ENCODE data around the gene PCSK9.

DNA sequence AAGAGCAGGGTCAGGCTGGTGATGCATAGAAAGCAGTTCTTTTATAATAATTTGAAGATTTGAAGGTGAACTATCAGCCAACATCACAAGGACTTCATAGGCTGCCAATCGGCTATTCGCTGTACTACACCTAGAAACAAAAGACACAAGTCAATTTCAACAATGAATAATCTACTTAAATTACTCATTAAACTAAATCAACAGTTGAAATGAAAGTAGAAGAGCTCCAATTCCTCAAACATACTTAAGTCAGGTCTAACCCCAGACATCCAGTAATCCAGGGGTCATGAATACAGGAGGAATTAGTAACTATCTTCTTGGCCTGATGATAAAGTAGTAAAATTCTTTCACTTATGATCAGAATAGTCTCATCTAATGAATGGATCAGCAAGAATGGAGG lies 64.5 kb downstream of the PCSK9 start:
- TF ChIP-seq CTCF (conservative IDR thresholded peaks at IDR 0.05 in 1 of 2, IDR thresholded peaks at IDR 0.05 in 1 of 2; ENCODE audit: extremely low read depth in 1 of 2, insufficient read depth in 1 of 2, low read depth in 1 of 2, low read length in 2 of 2): no peak
- no peak for TF ChIP-seq EZH2 (IDR thresholded peaks at IDR 0.05; ENCODE audit: borderline replicate concordance, low read length)
